ENCODE data around the gene PALM3.
A peak's percentile ranks its signal among the peaks of the same experiment; 100 is the strongest.
"Not testable (repeated sequence)": the region's sequence is repeated elsewhere in the genome, so short reads cannot be mapped to it uniquely, and the experiment has no call there.

The PALM3 gene

DNA sequence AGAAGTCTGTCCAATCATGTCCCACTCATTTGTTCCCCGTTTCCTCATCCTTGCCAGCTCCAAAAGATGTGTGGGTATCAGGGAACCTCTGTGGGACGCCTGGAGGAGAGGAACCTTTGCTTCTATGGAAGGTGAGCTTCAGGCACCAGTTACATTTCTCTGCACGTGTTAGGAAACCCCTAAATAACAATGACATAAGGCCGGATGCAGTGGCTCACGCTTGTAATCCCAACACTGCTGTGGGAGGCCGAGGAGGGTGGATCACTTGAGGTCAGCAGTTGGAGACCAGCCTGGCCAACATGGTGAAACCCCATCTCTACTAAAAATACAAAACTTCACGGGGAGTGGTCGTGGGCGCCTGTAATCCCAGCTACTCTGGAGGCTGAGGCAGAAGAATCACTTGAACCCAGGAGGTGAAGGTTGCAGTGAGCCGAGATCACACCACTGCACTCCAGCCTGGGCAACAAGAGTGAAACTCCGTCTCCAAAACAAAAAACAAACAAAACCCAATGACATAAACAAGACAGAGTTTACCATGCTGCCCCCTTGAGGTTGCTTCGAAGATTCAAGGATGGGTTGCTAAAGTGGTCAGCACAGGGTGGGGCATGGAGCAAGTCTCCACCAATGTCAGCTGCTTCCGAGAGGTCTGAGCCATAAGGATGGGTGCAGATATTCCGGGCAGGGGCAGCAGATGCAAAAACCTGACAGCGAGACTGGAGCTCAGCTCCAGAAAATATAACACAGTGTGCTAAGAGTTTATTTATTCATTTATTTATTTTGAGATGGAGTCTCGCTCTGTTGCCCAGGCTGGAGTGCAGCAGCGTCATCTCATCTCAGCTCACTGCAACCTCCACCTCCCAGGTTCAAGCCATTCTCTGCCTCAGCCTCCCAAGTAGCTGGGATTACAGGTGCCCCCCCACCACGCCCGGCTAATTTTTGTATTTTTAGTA lies 18.9 kb downstream of the PALM3 start:
- H3K9me2 ChIP-seq (ENCODE audit: low read depth, low read length); H3K27ac ChIP-seq (ENCODE audit: low read depth, low read length, poor library complexity, severe bottlenecking); H3K4me2 ChIP-seq (ENCODE audit: low read length); H4K20me1 ChIP-seq (ENCODE audit: insufficient read depth, low read length); H3K27me3 ChIP-seq (ENCODE audit: insufficient read depth, low read length); H2AFZ ChIP-seq (ENCODE audit: low read length); H3K9me3 ChIP-seq (ENCODE audit: low read length); H3K79me2 ChIP-seq (ENCODE audit: insufficient read depth, low read length); H3F3A ChIP-seq (ENCODE audit: insufficient read depth, low read length); H3K36me3 ChIP-seq (ENCODE audit: insufficient read depth, low read length); H3K4me1 ChIP-seq (ENCODE audit: insufficient read depth, low read length, severe bottlenecking); H3K4me3 ChIP-seq (ENCODE audit: low read depth, low read length, poor library complexity, severe bottlenecking); H3K9ac ChIP-seq (ENCODE audit: low read length): not testable (repeated sequence)
- TF ChIP-seq, protein P1, sequence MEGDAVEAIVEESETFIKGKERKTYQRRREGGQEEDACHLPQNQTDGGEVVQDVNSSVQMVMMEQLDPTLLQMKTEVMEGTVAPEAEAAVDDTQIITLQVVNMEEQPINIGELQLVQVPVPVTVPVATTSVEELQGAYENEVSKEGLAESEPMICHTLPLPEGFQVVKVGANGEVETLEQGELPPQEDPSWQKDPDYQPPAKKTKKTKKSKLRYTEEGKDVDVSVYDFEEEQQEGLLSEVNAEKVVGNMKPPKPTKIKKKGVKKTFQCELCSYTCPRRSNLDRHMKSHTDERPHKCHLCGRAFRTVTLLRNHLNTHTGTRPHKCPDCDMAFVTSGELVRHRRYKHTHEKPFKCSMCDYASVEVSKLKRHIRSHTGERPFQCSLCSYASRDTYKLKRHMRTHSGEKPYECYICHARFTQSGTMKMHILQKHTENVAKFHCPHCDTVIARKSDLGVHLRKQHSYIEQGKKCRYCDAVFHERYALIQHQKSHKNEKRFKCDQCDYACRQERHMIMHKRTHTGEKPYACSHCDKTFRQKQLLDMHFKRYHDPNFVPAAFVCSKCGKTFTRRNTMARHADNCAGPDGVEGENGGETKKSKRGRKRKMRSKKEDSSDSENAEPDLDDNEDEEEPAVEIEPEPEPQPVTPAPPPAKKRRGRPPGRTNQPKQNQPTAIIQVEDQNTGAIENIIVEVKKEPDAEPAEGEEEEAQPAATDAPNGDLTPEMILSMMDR (IDR thresholded peaks at IDR 0.05; ENCODE audit: low read length), result peak; percentile 65

GRCh38 chr19:14039181-14039580 lies 22.7 kb downstream of the PALM3 start:
- Histone ChIP-seq H3K27ac (ENCODE audit: low read depth, low read length, poor library complexity, severe bottlenecking) (no peak overlapping the region), H3F3A (ENCODE audit: insufficient read depth, low read length) (no peaks in the 10 kb centered on the region), H3K36me3 (ENCODE audit: insufficient read depth, low read length) (no peaks in the 10 kb centered on the region), H3K79me2 (ENCODE audit: insufficient read depth, low read length) (no peaks in the 10 kb centered on the region), H3K9me2 (ENCODE audit: low read depth, low read length) (no peaks in the 10 kb centered on the region), H3K4me3 (ENCODE audit: low read depth, low read length, poor library complexity, severe bottlenecking) (no peak overlapping the region), H4K20me1 (ENCODE audit: insufficient read depth, low read length) (no peaks in the 10 kb centered on the region), H3K9me3 (ENCODE audit: low read length) (no peaks in the 10 kb centered on the region), H3K9ac (ENCODE audit: low read length) (no peak overlapping the region), H2AFZ (ENCODE audit: low read length) (no peak overlapping the region), H3K27me3 (ENCODE audit: insufficient read depth, low read length) (no peaks in the 10 kb centered on the region), H3K4me1 (ENCODE audit: insufficient read depth, low read length, severe bottlenecking) (peaks cover 8% of the 10 kb centered on the region), H3K4me2 (ENCODE audit: low read length) (no peak overlapping the region)
- no peak for TF ChIP-seq EZH2 (IDR thresholded peaks at IDR 0.05; ENCODE audit: borderline replicate concordance, low read length)
- TF ChIP-seq, protein P1 (IDR thresholded peaks at IDR 0.05; ENCODE audit: low read length), result no peak

DNA sequence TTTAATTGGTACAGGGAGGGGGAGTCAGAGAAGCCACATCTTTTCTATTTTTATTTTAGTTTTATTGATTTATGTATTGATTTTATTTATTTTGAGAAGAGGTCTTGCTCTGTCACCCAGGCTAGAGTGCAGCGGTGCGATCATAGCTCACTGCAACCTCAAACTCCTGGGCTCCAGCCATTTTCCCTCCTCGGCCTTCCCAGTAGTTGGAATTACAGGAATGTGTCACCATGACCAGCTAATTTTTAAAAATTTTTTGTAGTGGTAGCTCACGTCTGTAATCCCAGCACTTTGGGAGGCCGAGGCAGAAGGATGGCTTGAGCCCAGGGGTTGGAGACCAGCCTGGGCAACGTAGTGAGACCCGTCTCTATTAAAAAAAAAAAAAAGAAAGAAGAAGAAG lies 26.2 kb downstream of the PALM3 start:
- Histone ChIP-seq H3K9ac (ENCODE audit: low read length) (no peak overlapping the region), H3K4me1 (ENCODE audit: insufficient read depth, low read length, severe bottlenecking) (peaks cover 11% of the 10 kb centered on the region), H3K36me3 (ENCODE audit: insufficient read depth, low read length) (no peaks in the 10 kb centered on the region), H3K27ac (ENCODE audit: low read depth, low read length, poor library complexity, severe bottlenecking) (no peak overlapping the region), H3K4me2 (ENCODE audit: low read length) (no peak overlapping the region), H3K9me2 (ENCODE audit: low read depth, low read length) (no peaks in the 10 kb centered on the region), H3K4me3 (ENCODE audit: low read depth, low read length, poor library complexity, severe bottlenecking) (no peak overlapping the region), H3F3A (ENCODE audit: insufficient read depth, low read length) (no peaks in the 10 kb centered on the region), H4K20me1 (ENCODE audit: insufficient read depth, low read length) (no peaks in the 10 kb centered on the region), H3K9me3 (ENCODE audit: low read length) (no peaks in the 10 kb centered on the region), H3K79me2 (ENCODE audit: insufficient read depth, low read length) (no peaks in the 10 kb centered on the region), H2AFZ (ENCODE audit: low read length) (no peak overlapping the region), H3K27me3 (ENCODE audit: insufficient read depth, low read length) (0 out of 2 replicates have a peak, but pooled peaks cover under 1% of the 10 kb centered on the region)
- TF ChIP-seq, protein P1 (IDR thresholded peaks at IDR 0.05; ENCODE audit: low read length), result no peak
- TF ChIP-seq EZH2 (IDR thresholded peaks at IDR 0.05; ENCODE audit: borderline replicate concordance, low read length), result no peak

DNA sequence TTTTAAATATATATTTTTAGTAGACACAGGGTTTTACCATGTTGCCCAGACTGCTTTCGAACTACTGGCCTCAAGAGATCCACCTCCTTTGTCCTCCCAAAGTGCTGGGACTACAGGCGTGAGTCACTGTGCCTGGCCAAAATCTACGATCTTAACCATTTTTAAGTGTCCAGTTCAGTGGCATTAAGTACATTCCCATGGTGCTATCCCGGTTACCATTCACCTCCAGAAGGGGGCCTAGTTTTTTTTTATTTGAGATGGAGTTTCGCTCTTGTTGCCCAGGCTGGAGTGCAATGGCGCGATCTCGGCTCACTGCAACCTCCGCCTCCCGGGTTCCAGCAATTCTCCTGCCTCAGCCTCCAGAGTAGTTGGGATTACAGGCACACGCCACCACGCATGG lies 26.7 kb downstream of the PALM3 start:
- H3K79me2 ChIP-seq (ENCODE audit: insufficient read depth, low read length); H3K4me2 ChIP-seq (ENCODE audit: low read length); H3K36me3 ChIP-seq (ENCODE audit: insufficient read depth, low read length); H3K27ac ChIP-seq (ENCODE audit: low read depth, low read length, poor library complexity, severe bottlenecking); H3F3A ChIP-seq (ENCODE audit: insufficient read depth, low read length); H4K20me1 ChIP-seq (ENCODE audit: insufficient read depth, low read length); H3K4me3 ChIP-seq (ENCODE audit: low read depth, low read length, poor library complexity, severe bottlenecking); H3K9me3 ChIP-seq (ENCODE audit: low read length); H3K9me2 ChIP-seq (ENCODE audit: low read depth, low read length); H3K9ac ChIP-seq (ENCODE audit: low read length); H3K27me3 ChIP-seq (ENCODE audit: insufficient read depth, low read length); H2AFZ ChIP-seq (ENCODE audit: low read length): not testable (repeated sequence)
- peaks cover 11% of the 10 kb centered on the region for H3K4me1 ChIP-seq (ENCODE audit: insufficient read depth, low read length, severe bottlenecking)

Data from OCI-LY1 (cell line).